Islet precursor cell (in vitro differentiated cells): ENCODE measurements around the gene HTATIP2.
"Not testable (repeated sequence)": the region's sequence is repeated elsewhere in the genome, so short reads cannot be mapped to it uniquely, and the experiment has no call there.

Experiments
- DNase-seq: peaks from one replicate; pipeline ENCODE4 v3.0.0-alpha.2; 2018

The HTATIP2 gene

GRCh38 chr11:20363500-20364340 is at the start of gene HTATIP2:
TSS of gene HTATIP2 (plus strand) at chr11:20363714. CDS start at chr11:20364238, 524 bp downstream.
- DNase-seq = peak; percentile 77

- no peak for DNase-seq
These were observed 47.7 kb upstream of the HTATIP2 start for GRCh38 chr11:20315800-20316199.

GRCh38 chr11:20321177-20321576 is 42.3 kb upstream of the HTATIP2 start:
- no peak for DNase-seq

- DNase-seq = no peak
These were observed 36.1 kb upstream of the HTATIP2 start for GRCh38 chr11:20327377-20327935.

- no peak for DNase-seq
These were observed 27.5 kb upstream of the HTATIP2 start for GRCh38 chr11:20336056-20336455.

- peak; percentile 60 for DNase-seq
These were observed 25.9 kb upstream of the HTATIP2 start for GRCh38 chr11:20337526-20338154.

- peak; percentile 92 for DNase-seq
These were observed 21.0 kb upstream of the HTATIP2 start for GRCh38 chr11:20342347-20343141.

GRCh38 chr11:20351136-20351535 is 12.4 kb upstream of the HTATIP2 start:
- no peak for DNase-seq

- no peak for DNase-seq
These were observed 11.7 kb upstream of the HTATIP2 start for GRCh38 chr11:20351751-20352262.

- DNase-seq = peak; percentile 59
These were observed 9.6 kb upstream of the HTATIP2 start for GRCh38 chr11:20353829-20354434.

GRCh38 chr11:20355221-20356219 is 8.0 kb upstream of the HTATIP2 start:
- peak; percentile 76 for DNase-seq

GRCh38 chr11:20357150-20357549 is 6.4 kb upstream of the HTATIP2 start:
- DNase-seq = no peak

GRCh38 chr11:20360650-20361049 is 2.9 kb upstream of the HTATIP2 start:
- no peak for DNase-seq

- no peak for DNase-seq
These were observed 1.0 kb upstream of the HTATIP2 start for GRCh38 chr11:20362481-20362880.

GRCh38 chr11:20363149-20363499 is 390 bp upstream of the HTATIP2 start:
- no peak for DNase-seq

- DNase-seq = no peak
These were observed 853 bp downstream of the HTATIP2 start for GRCh38 chr11:20364341-20364792.

- DNase-seq = not testable (repeated sequence)
These were observed 2.0 kb downstream of the HTATIP2 start for GRCh38 chr11:20365465-20365864.

- peak; percentile 79 for DNase-seq
These were observed 3.9 kb downstream of the HTATIP2 start for GRCh38 chr11:20367313-20367948.

- no peak for DNase-seq
These were observed 4.9 kb downstream of the HTATIP2 start for GRCh38 chr11:20368438-20368837.

GRCh38 chr11:20369826-20370225 is 6.3 kb downstream of the HTATIP2 start:
- DNase-seq = no peak
